ENCODE measurements around the gene HNMT.

Gene HNMT

GRCh38 chr2:138012082-138012481, 47.8 kb downstream of the HNMT start:
- no peak for DNase-seq (ENCODE audit: low read depth)

GRCh38 chr2:138012968-138013367, 48.7 kb downstream of the HNMT start:
- DNase-seq (ENCODE audit: low read depth) = no peak

- DNase-seq (ENCODE audit: low read depth) = no peak
Measured at GRCh38 chr2:138013639-138014038, 49.4 kb downstream of the HNMT start.

- no peak for DNase-seq (ENCODE audit: low read depth)
Measured at GRCh38 chr2:138015494-138015893, 51.2 kb downstream of the HNMT start.

GRCh38 chr2:138016351-138017087, 52.2 kb downstream of the HNMT start:
- no peak for DNase-seq (ENCODE audit: low read depth)

- DNase-seq (ENCODE audit: low read depth) = no peak
Measured at GRCh38 chr2:138017824-138018223, 53.6 kb downstream of the HNMT start.

- no peak for DNase-seq (ENCODE audit: low read depth)
Measured at GRCh38 chr2:138018866-138019688, 54.8 kb downstream of the HNMT start.

- no peak for DNase-seq (ENCODE audit: low read depth)
Measured at GRCh38 chr2:138020432-138020831, 56.2 kb downstream of the HNMT start.

- no peak for DNase-seq (ENCODE audit: low read depth)
Measured at GRCh38 chr2:138021154-138021553, 56.9 kb downstream of the HNMT start.

GRCh38 chr2:138023298-138023697, 59.0 kb downstream of the HNMT start:
- no peak for DNase-seq (ENCODE audit: low read depth)

- no peak for DNase-seq (ENCODE audit: low read depth)
Measured at GRCh38 chr2:138023976-138024375, 59.7 kb downstream of the HNMT start.

- DNase-seq (ENCODE audit: low read depth) = no peak
Measured at GRCh38 chr2:138026111-138027020, 62.1 kb downstream of the HNMT start.

- DNase-seq (ENCODE audit: low read depth) = no peak
Measured at GRCh38 chr2:138028538-138028937, 64.3 kb downstream of the HNMT start.

- no peak for DNase-seq (ENCODE audit: low read depth)
Measured at GRCh38 chr2:138029276-138029675, 65.0 kb downstream of the HNMT start.

GRCh38 chr2:138030459-138030858, 66.2 kb downstream of the HNMT start:
- DNase-seq (ENCODE audit: low read depth) = no peak

GRCh38 chr2:138032334-138032733, 68.1 kb downstream of the HNMT start:
- DNase-seq (ENCODE audit: low read depth) = no peak

GRCh38 chr2:138034536-138034935, 70.3 kb downstream of the HNMT start:
- DNase-seq (ENCODE audit: low read depth) = no peak

GRCh38 chr2:138035608-138036217, 71.4 kb downstream of the HNMT start:
- no peak for DNase-seq (ENCODE audit: low read depth)

- no peak for DNase-seq (ENCODE audit: low read depth)
Measured at GRCh38 chr2:138036522-138036921, 72.2 kb downstream of the HNMT start.

- DNase-seq (ENCODE audit: low read depth) = no peak
Measured at GRCh38 chr2:138037090-138037489, 72.8 kb downstream of the HNMT start.

GRCh38 chr2:138040616-138041015, 76.3 kb downstream of the HNMT start:
- DNase-seq (ENCODE audit: low read depth) = no peak

- DNase-seq (ENCODE audit: low read depth) = no peak
Measured at GRCh38 chr2:138042311-138042710, 78.0 kb downstream of the HNMT start.
